HG03457 (cell line): ENCODE data around the gene SLC35A2.
"Not testable (repeated sequence)": the region's sequence is repeated elsewhere in the genome, so short reads cannot be mapped to it uniquely, and the experiment has no call there.

Source experiments
- ATAC-seq: cut with Tn5 transposase; IDR thresholded peaks from one replicate; pipeline ENCODE4 v1.9.1; 2021; ENCODE audit warnings: moderate number of reproducible peaks; ENCODE audit not compliant: unreplicated experiment

The SLC35A2 gene

DNA sequence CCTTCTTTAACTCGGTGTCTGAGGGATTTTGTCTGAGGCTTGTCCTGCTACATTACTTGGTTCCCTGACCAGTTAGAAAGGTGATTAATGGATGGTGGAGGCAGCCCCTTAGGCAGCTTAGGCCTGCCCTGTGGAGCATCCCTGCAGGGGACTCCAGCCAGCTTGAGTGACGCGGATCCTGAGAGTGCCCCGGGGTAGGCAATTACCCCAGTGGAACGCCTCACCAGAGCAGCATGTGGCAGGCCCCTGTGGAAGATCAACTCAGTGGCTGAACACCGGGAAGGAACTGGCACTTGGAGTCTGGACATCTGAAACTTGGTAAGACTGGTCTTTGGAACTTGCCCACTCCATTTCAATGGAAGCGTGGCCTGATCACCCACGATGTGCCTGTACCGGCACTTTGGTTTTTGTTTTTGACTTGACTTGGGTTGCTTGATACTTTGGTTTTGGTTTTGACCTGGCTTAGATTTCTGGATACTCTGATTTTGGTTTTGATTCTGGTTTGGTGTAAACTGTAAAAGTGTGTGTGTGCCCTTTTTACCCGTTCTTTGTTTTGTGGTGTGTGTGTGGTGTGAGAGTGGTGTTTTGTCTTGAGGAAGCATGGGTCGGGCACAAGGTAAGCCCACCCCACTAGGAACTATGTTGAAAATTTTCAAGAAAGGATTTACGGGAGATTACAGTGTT is 57.2 kb downstream of the SLC35A2 start:
- ATAC-seq: not testable (repeated sequence)

DNA sequence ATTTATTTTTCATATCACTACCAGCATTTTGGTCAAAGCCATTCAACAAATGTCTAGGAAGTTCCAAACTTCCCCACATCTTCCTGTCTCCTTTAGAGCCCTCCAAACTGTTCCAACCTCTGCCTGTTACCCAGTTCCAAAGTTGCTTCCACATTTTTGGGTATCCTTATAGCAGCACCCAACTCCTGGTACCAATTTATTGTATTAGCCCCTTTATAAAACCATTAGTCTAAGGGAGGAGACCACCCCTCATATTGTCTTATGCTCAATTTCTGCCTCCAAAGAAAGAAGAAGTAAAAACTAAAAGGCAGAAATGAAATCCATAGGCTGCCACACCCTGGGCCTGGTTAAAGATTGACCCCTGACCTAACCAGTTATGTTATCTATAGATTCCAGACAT is 58.0 kb downstream of the SLC35A2 start:
- not testable (repeated sequence) for ATAC-seq
